HEK293 (cell line): ENCODE data around the gene SPATA6L.

Experiments used
- CTCF ChIP-seq: fragments of 450-650 bp; formaldehyde crosslinking; IDR thresholded peaks from 2 replicates; pipeline ENCODE4 v1.5.1; 2016; ENCODE audit warnings: missing biosample characterization, missing genetic modification characterization
- KLF1 ChIP-seq: fragments of 450-650 bp; formaldehyde crosslinking; IDR thresholded peaks from 2 replicates; pipeline ENCODE4 v1.5.1; 2016; ENCODE audit warnings: missing biosample characterization, missing genetic modification characterization
- YY1 ChIP-seq: fragments of 450-650 bp; formaldehyde crosslinking; IDR thresholded peaks from 2 replicates; pipeline ENCODE4 v1.5.1; 2018; ENCODE audit warnings: missing biosample characterization, missing genetic modification characterization
- ZNF138 ChIP-seq: fragments of 450-650 bp; formaldehyde crosslinking; IDR thresholded peaks from 2 replicates; pipeline ENCODE4 v1.5.1; 2016; ENCODE audit warnings: missing biosample characterization, missing genetic modification characterization, borderline replicate concordance
- ZNF211 ChIP-seq: fragments of 450-650 bp; formaldehyde crosslinking; IDR thresholded peaks from 2 replicates; pipeline ENCODE4 v1.5.1; 2016; ENCODE audit warnings: low read depth, missing biosample characterization, missing genetic modification characterization
- ZNF280D ChIP-seq: fragments of 450-650 bp; formaldehyde crosslinking; IDR thresholded peaks from 2 replicates; pipeline ENCODE4 v1.5.1; 2016; ENCODE audit warnings: missing biosample characterization, missing genetic modification characterization
- ZNF561 ChIP-seq: fragments of 450-650 bp; IDR thresholded peaks from 2 replicates; pipeline ENCODE4 v1.5.1; 2018; ENCODE audit warnings: missing biosample characterization, missing genetic modification characterization, borderline replicate concordance
- ZNF701 ChIP-seq: fragments of 450-650 bp; formaldehyde crosslinking; IDR thresholded peaks from 2 replicates; pipeline ENCODE4 v1.5.1; 2016; ENCODE audit warnings: missing biosample characterization, missing genetic modification characterization
- ZSCAN16 ChIP-seq: fragments of 450-650 bp; formaldehyde crosslinking; IDR thresholded peaks from 2 replicates; pipeline ENCODE4 v1.5.1; 2016; ENCODE audit warnings: missing biosample characterization, missing genetic modification characterization

GRCh38 chr9:4576448-4576847 is 89.8 kb downstream of the SPATA6L start:
- TF ChIP-seq ZNF561 (no peak), KLF1 (no peak), CTCF (tag by site-specific recombination) (no peak), ZNF211 (tag by site-specific recombination) (no peak), ZNF280D (tag by site-specific recombination) (no peak), YY1 (tag by site-specific recombination) (no peak), ZNF138 (no peak), ZSCAN16 (tag by site-specific recombination) (no peak), ZNF701 (tag by site-specific recombination) (no peak)
